ENCODE data around the gene SCFD2.

The SCFD2 gene

DNA sequence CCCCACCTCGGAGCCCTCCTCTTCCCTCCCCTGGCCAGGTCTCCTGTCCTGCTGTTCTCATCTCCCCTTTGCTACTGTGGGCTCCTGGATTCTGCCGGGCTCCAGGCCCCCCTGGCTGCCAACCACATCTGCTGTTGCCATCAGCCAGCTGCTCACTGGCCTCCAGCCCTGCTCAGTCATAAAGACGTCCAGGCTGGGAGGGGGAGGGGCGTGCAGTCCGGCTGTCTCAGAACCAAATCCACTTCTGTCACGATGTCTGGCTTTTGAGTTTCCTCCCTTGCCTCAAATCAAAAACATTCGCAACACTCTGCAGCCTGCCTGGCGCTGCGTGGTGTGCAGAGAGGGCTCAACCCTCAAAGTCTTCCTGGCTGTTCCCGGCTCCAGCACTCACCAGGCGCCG is 496.7 kb downstream of the SCFD2 start:
- no peak for DNase-seq

DNA sequence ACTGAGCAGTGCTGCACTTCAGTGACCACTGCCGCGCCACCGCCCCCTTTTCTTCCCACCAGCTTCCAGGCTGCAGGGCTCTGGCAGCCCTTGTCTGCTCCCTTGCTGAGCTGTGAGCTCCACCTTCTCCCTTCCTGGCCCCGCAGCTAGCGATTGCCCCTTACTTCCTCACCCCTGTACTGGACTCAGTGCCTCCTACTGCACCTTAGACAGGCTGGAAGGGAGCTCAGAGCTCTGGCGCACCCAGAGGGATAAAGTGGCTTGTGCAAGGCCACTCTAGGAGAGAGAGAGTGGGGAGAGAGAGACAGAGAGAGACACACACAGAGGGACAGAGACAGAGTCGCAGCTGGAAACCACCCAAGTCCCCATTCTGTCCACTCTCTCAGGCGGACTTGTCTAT is 497.7 kb downstream of the SCFD2 start:
- peak; percentile 24 to 70 for DNase-seq

DNA sequence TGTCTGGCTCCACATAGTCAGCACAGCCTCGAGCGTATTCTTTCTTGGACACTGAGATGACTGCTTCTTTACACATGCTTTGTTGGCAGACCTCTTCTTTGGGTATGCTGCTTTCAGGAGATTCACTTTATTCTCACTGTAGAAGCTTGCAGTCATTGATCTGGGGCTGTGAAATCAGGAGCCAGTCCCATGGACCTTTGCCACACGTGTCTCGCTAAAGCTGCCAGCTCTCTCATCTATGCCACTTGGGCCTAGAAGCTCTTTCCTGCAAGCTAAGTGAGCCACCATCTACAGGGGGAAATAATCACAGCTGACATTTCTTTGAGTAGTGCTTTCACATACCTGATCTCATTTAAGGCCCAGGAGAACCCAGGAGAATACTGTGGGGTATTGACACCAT is 498.7 kb downstream of the SCFD2 start:
- no peak for DNase-seq

DNA sequence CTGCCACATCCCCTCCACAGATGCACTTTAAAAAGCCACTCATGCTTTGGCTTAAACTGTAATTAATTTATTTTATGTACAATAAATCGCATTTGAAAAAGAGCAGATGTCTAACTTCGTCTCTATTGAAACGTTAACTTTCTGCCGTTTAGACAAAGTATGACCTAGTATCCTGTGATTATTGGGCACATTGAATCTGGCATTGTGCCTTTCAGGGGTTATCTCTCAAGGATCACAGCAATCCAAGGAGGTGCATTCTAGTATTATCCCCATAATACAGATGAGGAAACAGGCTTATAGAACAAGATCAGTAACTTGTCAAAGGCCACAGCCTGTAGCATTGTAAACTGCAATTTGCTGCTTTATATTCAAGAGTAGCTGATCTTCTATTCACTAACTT is 499.1 kb downstream of the SCFD2 start:
- DNase-seq: no peak

DNA sequence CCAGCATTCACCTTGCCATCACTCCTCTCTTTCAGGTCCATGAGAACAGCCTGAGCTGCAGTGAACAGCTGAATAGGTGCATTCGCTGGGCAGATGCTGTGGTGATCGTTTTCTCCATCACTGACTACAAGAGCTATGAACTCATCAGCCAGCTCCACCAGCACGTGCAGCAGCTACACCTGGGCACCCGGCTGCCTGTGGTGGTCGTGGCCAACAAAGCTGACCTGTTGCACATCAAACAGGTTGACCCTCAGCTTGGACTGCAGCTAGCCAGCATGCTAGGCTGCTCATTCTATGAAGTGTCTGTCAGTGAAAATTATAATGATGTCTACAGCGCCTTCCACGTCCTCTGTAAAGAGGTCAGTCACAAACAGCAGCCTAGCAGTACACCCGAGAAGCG is 500.6 kb downstream of the SCFD2 start:
- no peak for DNase-seq

DNA sequence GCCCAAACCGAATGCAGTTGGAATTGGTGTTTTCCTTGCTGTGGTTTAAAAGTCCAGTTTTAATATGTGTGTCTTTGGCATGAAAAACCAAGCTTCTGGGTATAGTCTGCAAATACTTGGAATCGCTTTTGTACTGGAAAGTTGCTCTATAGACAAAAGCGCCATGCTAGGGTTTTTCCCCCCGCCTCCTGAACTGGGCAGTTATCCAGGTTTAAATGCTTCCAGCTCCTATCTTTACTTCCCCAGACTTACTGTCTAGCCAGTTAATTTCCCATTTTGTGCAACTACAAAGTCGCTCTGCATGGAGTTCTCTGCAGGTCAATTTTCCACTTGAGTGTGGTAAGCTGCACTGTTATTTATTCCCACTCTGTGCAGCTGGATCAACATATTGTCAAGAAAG is 501.1 kb downstream of the SCFD2 start:
- DNase-seq: no peak

DNA sequence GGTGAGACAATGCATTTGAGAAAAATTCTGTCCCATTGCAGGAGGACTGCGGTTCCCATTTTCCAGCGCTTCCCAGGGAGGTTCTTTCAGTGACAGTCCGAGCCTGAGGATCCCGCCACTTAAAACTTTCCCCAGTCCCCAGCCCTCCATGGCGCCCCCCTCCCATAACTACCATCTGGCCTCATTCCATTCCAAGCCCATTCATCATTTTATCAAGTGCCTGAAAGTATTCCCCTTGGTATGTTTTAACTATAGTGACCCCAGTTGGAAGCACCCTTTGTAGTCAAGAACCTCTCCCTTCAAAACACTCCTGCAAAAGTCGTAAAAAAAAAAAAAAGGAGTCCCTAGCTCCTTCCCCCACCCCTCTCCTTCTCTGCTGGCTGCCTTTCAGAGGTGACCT is 502.5 kb downstream of the SCFD2 start:
- DNase-seq: no peak

DNA sequence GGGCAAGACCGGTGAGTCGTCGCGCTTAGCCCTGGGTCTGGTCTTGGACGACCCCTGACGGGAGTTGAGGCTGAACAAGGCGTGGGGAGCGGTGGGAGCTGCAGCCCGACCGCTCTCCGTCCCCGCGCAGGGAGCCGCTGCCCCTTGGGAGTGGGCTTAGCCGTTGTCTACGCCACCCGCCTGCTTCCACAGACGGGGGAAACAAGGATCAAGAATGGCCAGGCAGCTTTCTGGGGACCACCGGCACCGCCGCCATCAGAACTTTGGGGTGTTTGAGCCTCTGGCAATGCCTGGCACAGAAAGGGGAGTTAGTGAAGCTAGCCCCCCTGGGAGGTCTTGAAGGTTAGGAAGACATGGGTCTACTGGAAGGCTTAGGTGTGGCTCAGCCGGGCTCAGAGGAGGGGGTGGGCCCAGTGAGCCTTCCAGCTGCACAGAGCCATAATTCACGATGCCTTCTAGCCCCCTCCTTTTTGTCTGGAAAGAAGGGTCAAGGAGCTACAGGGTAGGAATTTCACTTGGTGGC is 503.2 kb downstream of the SCFD2 start:
- no peak for DNase-seq

DNA sequence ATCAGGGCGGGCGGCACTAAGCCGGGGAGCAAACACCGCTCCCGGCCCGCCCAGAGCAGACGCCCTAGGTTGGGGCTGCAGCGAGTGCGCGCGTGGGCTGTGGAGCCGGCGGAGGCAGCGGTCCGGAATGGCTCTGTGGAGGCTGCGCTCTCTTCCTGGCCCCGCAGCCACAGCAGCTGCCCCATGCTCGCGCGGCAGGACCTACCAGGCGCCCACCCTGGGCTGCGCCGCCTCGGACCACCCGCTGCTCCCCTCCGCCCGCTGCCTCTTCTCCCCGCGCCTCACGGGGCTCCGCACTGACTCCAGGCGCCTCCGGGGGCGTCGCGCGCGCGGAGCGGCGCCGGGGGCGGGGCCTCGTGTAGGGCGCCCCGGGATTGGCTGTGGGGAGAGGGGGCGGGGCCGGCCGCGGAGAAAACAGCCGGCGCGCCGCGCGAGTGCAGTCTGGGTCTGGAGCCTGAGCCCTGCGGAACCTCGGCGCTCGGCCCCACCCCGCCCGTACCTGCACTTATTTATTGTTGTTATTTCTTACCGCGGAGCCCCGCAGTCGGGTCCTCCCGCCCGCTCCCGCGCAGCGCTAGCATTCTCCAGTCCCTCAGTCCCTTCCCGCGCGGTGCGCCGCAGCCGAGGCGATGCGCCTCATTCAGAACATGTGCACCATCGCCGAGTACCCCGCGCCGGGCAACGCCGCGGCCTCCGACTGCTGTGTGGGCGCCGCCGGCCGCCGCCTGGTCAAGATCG is 503.8 kb downstream of the SCFD2 start, which contains the start of gene RASL11B:
Gene RASL11B (plus strand): TSS at position 439 of the 738 bp plus-strand sequence. CDS start 191 bp downstream, at position 630.
- DNase-seq: peak in 1 of 2 experiments; percentile 49

DNA sequence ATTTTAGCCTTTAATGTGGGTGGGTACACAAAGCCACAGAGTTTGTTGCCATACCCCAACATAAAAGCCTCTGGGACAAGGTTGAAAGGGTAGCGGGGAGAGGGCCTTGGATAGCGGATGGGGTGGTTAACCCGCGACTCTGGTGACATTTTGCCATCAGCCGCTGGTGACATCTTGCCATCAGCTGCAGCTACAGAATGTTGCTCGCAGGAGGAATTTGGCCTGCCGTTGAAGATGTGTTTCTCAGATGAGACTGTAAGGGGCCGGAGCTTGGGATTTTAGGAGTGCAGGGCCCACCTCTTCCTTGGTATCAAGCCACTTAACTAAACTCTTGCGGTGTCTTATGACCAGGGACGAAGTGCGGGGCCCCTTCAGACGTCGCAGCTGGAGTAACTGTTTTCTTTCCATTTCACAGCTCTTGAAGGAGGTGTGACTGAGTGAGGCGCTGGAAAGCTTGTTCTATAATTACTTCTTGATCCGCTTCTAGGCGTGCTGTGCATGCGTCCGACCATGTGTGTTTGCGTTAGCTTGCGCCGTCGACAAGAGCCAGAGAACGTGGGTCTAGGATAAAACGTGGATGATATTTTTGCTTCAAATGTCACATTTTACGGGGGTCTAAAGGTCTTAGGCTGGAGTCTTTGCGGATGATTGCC is 504.6 kb downstream of the SCFD2 start:
- DNase-seq: no peak

DNA sequence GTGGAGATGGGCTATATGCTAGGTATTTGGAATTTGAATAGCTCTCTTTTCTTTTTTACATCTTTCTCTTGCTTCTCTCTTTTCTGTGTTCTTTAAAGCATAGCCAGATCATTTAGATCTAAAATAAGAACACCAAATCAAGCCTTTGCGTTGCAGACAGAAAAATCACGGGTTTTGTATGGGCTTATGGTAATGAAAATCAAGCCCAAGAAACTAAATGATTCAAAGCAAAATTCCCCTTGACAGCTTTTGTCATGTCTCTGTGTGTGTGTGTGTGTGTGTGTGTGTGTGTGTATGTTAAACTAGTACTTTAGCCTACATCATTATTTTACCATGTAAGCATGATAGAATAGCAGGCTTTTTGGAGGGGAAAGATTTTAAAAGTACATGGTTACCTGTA is 505.5 kb downstream of the SCFD2 start:
- no peak for DNase-seq

DNA sequence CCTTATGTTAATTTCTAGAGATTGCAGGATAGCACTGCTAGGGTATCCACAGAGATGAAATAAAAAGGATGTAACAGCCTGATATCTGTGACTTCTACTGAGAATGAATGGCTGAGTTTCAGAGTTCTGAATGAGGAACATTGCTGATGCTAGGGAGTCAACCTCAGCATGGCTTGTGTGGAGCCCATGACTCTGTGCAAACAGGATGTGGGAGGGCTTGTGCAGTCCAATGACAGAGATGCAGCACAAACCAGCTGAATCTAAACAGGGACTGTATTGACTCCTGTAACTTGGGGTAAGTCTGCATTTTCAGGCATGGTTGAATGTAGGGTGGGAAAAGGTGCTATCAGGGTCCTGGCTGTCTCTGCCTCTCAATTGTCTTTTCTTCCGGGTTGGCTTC is 509.1 kb downstream of the SCFD2 start:
- no peak for DNase-seq

DNA sequence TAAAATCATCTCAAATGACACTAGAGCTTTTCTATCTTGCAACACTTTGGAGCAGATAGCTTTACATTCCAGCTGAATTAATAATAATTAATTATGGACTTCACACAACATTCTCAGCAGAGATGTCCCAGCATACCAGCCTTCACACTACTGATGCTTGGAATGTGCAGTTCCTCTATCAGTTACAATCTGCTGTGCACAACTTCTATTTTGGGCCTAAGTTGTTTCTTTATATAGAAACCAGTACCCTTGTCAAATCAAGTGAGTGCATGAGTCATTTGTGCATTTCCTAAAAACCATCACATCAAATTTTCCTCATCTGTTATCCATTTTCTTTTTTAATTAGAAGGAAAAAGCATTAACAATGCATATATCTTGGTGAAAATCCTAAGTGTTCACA is 512.5 kb downstream of the SCFD2 start:
- no peak for DNase-seq

DNA sequence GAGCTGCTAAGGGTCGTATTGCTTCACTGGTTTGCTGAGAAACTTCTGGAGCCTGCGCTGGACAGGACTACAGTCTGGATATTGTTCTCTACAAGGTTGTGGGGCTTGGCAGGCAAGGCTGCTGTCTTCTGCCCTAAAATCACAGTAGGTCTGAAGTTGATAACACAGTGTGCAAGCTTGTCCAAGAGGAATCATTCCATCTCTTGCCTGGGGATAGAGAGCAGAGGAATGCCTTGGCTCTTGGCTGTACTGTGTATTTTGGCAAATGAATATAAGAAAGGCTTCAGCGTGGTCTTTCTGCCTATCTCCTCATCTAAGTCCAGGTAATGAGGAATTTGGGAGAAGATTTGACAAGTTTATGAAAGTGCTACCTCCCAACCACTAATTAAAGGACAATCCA is 513.1 kb downstream of the SCFD2 start:
- DNase-seq: no peak

DNA sequence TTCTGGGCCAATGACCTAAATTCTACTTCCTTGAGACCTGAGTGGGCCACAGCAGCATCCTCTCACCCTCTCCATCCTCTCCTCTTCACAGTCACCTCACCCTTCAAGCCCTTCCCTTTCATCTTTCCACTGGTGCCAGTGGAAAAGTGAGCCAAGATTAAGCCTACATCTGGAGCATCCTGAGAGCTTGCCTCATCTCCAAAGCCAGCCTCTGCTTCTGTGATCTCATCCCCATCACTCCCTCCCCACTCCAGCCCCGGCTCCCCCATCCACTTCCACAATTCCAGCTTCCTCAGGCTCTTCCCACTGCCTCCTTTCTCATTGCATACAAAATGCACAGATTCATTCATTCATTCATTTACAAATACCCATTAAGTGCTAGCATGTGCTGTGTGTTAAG is 513.8 kb downstream of the SCFD2 start:
- DNase-seq: no peak

DNA sequence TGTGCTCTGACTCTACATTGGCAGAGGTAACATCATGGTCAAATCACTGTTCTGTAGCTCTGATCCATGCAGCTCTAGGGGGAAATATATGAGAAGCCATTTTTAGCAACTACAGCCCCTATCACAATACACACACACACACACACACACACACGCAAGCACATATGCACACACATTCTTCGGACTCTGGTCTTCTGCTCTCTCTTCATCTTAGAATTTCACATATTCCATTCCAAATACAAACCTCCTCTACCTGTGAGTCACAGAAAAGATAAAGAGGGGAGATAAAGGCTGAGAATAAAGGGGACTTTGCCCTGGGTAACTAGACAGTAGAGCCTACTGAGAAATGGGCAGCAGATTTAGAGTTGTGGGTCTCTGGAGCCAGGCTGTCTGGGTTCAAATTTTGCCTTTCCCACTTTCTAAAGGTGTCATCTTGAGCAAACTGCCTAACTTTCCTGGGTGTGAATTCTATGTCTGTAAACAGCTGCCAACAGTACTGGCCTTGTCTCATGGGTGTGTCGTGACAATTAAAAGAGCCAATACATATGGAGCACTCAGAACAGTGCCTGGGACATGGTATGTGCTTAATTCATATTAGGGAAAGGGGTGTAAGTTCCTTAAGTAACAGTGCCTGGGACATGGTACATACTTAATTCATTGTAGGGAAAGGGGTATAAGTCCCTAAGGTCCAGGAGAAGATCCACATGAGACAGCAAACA is 515.3 kb downstream of the SCFD2 start:
- DNase-seq: no peak

DNA sequence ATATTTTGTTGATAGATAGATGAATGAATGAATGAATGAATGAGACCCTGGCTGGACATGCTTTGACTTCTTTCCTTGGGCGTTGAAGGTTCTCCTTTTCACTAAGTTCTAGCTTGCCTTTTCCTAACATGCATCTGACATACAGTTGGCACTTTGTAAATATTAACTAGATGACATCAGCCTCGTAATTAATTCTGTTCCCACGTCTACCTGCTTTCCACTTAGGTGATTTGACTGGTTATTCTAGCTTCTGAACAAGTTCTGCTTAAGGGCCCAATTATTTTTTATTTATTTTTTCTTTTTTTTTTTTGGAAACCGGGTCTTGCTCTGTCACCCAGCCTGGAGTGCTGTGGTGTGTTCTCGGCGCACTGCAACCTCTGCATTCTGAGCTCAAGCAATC is 517.6 kb downstream of the SCFD2 start:
- DNase-seq: no peak

DNA sequence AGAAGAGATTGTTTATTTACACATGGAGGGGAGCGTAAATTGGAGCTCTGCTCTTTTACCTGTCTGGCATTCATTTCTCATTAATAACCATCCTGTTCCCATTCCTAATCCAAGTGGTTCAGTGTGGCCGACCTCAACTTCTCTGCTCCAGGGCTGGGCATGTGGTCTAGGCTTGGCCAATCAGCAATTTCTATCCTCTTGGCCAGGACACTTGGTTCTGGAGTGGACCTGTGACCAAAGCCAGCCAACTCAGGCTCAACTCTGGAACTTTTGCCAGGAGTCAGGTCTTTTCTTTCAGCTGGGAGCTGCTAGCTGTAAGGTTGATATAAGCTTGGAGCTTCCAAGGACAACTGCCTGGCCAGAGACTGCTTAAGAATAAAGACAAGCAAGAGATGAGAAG is 519.4 kb downstream of the SCFD2 start:
- no peak for DNase-seq

DNA sequence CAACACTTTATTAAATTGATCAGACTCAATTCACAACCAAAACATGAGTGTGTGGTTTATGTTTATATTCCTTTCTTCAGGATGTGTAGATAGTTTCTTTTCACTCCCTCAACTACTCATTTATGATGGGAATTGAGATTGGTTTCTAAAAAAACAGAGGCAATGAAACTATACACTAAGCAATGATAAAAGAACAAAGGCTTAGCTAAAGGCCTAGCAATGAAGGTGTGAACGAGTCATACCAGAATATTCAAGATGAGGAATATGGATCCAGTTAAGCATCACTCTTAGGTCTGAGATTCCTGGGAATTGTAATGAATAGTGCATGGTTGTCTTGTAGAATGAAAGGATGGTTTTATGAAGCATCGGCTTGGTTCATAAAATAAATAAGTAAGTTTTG is 521.3 kb downstream of the SCFD2 start:
- DNase-seq: no peak

DNA sequence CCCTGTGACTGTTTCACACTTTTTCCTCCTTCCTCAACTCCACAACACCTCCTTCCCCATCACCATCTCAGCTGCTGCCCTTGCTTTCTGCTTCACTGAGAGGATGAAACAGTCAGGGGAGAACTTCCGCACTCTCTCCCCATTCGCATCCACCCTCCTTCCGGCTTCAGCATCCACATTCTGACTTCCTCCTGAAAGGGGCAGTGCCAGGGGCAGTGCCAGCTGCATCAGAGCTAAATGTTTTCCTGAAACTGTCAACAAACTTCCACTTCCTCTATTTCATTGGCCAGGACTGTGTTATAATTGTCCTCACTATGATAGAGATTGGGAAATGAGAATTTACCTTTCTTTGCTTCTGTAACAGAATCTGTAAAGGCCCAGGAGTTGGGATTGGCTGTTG is 521.9 kb downstream of the SCFD2 start:
- no peak for DNase-seq

DNA sequence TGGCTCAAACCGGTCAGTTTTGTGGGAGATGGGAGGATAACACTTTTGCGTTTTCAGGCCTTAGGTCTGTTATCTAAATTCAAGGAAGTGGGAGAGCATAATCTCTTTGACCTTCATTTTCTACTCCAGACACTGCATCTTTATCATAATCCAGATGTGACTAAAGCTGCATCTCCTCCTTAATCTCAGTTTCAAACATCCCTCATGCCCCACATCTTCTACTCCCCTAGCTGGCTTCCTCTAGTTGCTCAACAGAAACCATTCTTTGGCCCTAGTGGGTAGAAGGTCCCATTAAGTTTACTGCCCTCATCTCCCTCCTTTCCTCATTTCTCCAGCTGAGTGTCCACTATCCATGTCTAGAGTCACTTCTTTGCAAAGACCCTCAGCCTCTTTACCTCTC is 522.5 kb downstream of the SCFD2 start:
- DNase-seq: no peak

DNA sequence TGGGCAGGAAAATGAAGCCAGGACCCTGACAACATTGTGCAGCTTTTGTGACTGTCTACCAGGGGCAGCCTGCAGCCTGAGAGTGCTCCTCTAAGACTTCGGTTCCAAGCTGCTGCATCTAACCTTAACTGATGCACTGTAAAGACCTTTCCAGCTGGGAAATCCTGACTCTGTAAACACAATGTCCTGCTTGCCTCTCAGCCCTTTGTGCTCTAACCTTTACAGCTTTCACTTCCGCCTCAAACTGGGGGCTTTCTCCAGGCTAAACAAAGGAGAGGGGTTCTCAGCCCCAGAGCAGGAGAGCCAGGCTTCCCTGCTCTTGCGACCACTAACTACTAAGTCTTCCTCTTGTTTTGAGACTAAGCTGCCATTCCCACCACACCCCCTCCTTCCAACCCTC is 523.1 kb downstream of the SCFD2 start:
- no peak for DNase-seq

DNA sequence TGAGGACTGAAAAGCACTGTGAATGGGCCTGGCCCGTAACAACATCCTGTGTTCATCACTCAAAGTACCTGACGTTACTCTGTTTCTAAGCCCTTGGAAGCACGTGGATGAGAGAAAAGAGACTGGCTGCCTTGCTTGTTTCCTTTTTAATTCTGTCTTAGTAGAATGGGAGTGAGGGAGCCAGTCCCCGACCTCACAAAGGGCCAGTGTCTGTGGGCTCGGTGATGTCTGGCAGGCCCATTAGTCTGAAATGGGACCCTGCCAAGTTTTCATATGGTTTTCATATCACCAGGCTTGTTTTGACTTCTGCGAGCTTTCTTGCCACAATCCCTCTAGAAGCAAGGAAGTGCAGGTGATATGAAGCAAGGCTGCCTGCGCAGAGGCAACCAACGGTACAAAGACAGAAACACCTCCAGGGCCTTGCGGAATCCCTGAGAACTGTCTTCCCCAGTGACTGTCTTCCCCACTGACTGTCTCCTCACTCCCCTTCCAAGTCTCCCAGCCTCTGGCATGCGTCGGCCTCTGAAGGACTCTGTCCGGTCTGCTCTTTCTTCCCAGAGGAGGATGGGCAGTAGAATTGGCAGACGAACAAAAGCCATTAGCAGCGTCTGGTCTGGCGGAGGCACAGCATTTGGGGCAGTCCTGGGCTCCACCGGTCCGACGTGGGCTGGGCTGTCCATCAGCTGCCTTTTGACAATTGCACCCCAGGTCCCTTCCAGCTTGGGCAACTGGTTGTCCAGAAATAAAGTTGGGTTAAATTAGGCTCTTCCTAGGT is 524.0 kb downstream of the SCFD2 start:
- DNase-seq: no peak

Data from cerebellar nuclear complex (tissue), 1 donor.